ENCODE measurements around the gene ATRNL1.

The ATRNL1 gene

GRCh38 chr10:115654961-115655360 lies 561.8 kb downstream of the ATRNL1 start:
- H3K27ac ChIP-seq (ENCODE audit: low read length) = no peak overlapping the region
- H3K9me3 ChIP-seq (ENCODE audit: control insufficient read depth, low read depth, low read length) = no peaks in the 10 kb centered on the region
- peaks cover 6% of the 10 kb centered on the region for H3K4me1 ChIP-seq (ENCODE audit: control insufficient read depth, low read depth, low read length)
- H3K4me3 ChIP-seq (ENCODE audit: low read length) = no peak overlapping the region
- no peak overlapping the region for H3K9ac ChIP-seq (ENCODE audit: low read length)
- no peaks in the 10 kb centered on the region for H3K36me3 ChIP-seq (ENCODE audit: control insufficient read depth, low read depth, low read length)
- H3K27me3 ChIP-seq (ENCODE audit: control insufficient read depth, insufficient read depth, low read length) = no peaks in the 10 kb centered on the region

- Histone ChIP-seq H3K36me3 (ENCODE audit: control insufficient read depth, low read depth, low read length) (no peaks in the 10 kb centered on the region), H3K9me3 (ENCODE audit: control insufficient read depth, low read depth, low read length) (no peaks in the 10 kb centered on the region), H3K4me1 (ENCODE audit: control insufficient read depth, low read depth, low read length) (peaks cover 6% of the 10 kb centered on the region), H3K4me3 (ENCODE audit: low read length) (no peak overlapping the region), H3K27me3 (ENCODE audit: control insufficient read depth, insufficient read depth, low read length) (no peaks in the 10 kb centered on the region), H3K27ac (ENCODE audit: low read length) (no peak overlapping the region), H3K9ac (ENCODE audit: low read length) (no peak overlapping the region)
Observed at GRCh38 chr10:115657161-115657860, 564.1 kb downstream of the ATRNL1 start.

GRCh38 chr10:115659616-115660015 lies 566.5 kb downstream of the ATRNL1 start:
- Histone ChIP-seq H3K27me3 (ENCODE audit: control insufficient read depth, insufficient read depth, low read length) (no peaks in the 10 kb centered on the region), H3K27ac (ENCODE audit: low read length) (no peak overlapping the region), H3K9me3 (ENCODE audit: control insufficient read depth, low read depth, low read length) (no peaks in the 10 kb centered on the region), H3K9ac (ENCODE audit: low read length) (no peak overlapping the region), H3K4me1 (ENCODE audit: control insufficient read depth, low read depth, low read length) (no peaks in the 10 kb centered on the region), H3K36me3 (ENCODE audit: control insufficient read depth, low read depth, low read length) (no peaks in the 10 kb centered on the region), H3K4me3 (ENCODE audit: low read length) (no peak overlapping the region)

- no peak overlapping the region for H3K9ac ChIP-seq (ENCODE audit: low read length)
- no peaks in the 10 kb centered on the region for H3K4me1 ChIP-seq (ENCODE audit: control insufficient read depth, low read depth, low read length)
- no peak overlapping the region for H3K27ac ChIP-seq (ENCODE audit: low read length)
- no peaks in the 10 kb centered on the region for H3K9me3 ChIP-seq (ENCODE audit: control insufficient read depth, low read depth, low read length)
- no peak overlapping the region for H3K4me3 ChIP-seq (ENCODE audit: low read length)
- H3K36me3 ChIP-seq (ENCODE audit: control insufficient read depth, low read depth, low read length) = no peaks in the 10 kb centered on the region
- H3K27me3 ChIP-seq (ENCODE audit: control insufficient read depth, insufficient read depth, low read length) = no peaks in the 10 kb centered on the region
Observed at GRCh38 chr10:115660391-115660790, 567.2 kb downstream of the ATRNL1 start.

- Histone ChIP-seq H3K4me3 (ENCODE audit: low read length) (no peak overlapping the region), H3K9me3 (ENCODE audit: control insufficient read depth, low read depth, low read length) (no peaks in the 10 kb centered on the region), H3K36me3 (ENCODE audit: control insufficient read depth, low read depth, low read length) (no peaks in the 10 kb centered on the region), H3K4me1 (ENCODE audit: control insufficient read depth, low read depth, low read length) (no peaks in the 10 kb centered on the region), H3K27ac (ENCODE audit: low read length) (no peak overlapping the region), H3K27me3 (ENCODE audit: control insufficient read depth, insufficient read depth, low read length) (no peaks in the 10 kb centered on the region), H3K9ac (ENCODE audit: low read length) (no peak overlapping the region)
Observed at GRCh38 chr10:115662422-115662821, 569.3 kb downstream of the ATRNL1 start.

GRCh38 chr10:115665549-115665948 lies 572.4 kb downstream of the ATRNL1 start:
- Histone ChIP-seq H3K4me3 (ENCODE audit: low read length) (no peak overlapping the region), H3K27me3 (ENCODE audit: control insufficient read depth, insufficient read depth, low read length) (no peaks in the 10 kb centered on the region), H3K9ac (ENCODE audit: low read length) (no peak overlapping the region), H3K9me3 (ENCODE audit: control insufficient read depth, low read depth, low read length) (no peaks in the 10 kb centered on the region), H3K36me3 (ENCODE audit: control insufficient read depth, low read depth, low read length) (no peaks in the 10 kb centered on the region), H3K27ac (ENCODE audit: low read length) (no peak overlapping the region), H3K4me1 (ENCODE audit: control insufficient read depth, low read depth, low read length) (no peaks in the 10 kb centered on the region)

- Histone ChIP-seq H3K4me3 (ENCODE audit: low read length) (no peak overlapping the region), H3K9ac (ENCODE audit: low read length) (no peak overlapping the region), H3K27me3 (ENCODE audit: control insufficient read depth, insufficient read depth, low read length) (no peaks in the 10 kb centered on the region), H3K36me3 (ENCODE audit: control insufficient read depth, low read depth, low read length) (no peaks in the 10 kb centered on the region), H3K9me3 (ENCODE audit: control insufficient read depth, low read depth, low read length) (no peaks in the 10 kb centered on the region), H3K27ac (ENCODE audit: low read length) (no peak overlapping the region), H3K4me1 (ENCODE audit: control insufficient read depth, low read depth, low read length) (no peaks in the 10 kb centered on the region)
Observed at GRCh38 chr10:115674496-115674895, 581.3 kb downstream of the ATRNL1 start.

GRCh38 chr10:115696747-115697146 lies 603.6 kb downstream of the ATRNL1 start:
- Histone ChIP-seq H3K4me1 (ENCODE audit: control insufficient read depth, low read depth, low read length) (no peaks in the 10 kb centered on the region), H3K9me3 (ENCODE audit: control insufficient read depth, low read depth, low read length) (no peaks in the 10 kb centered on the region), H3K9ac (ENCODE audit: low read length) (no peak overlapping the region), H3K36me3 (ENCODE audit: control insufficient read depth, low read depth, low read length) (no peaks in the 10 kb centered on the region), H3K27ac (ENCODE audit: low read length) (no peak overlapping the region), H3K27me3 (ENCODE audit: control insufficient read depth, insufficient read depth, low read length) (no peaks in the 10 kb centered on the region), H3K4me3 (ENCODE audit: low read length) (no peak overlapping the region)

GRCh38 chr10:115706026-115706425 lies 612.9 kb downstream of the ATRNL1 start:
- H3K9ac ChIP-seq (ENCODE audit: low read length) = no peak overlapping the region
- no peaks in the 10 kb centered on the region for H3K36me3 ChIP-seq (ENCODE audit: control insufficient read depth, low read depth, low read length)
- no peak overlapping the region for H3K4me3 ChIP-seq (ENCODE audit: low read length)
- no peaks in the 10 kb centered on the region for H3K9me3 ChIP-seq (ENCODE audit: control insufficient read depth, low read depth, low read length)
- no peaks in the 10 kb centered on the region for H3K4me1 ChIP-seq (ENCODE audit: control insufficient read depth, low read depth, low read length)
- no peaks in the 10 kb centered on the region for H3K27me3 ChIP-seq (ENCODE audit: control insufficient read depth, insufficient read depth, low read length)
- H3K27ac ChIP-seq (ENCODE audit: low read length) = no peak overlapping the region

- no peaks in the 10 kb centered on the region for H3K36me3 ChIP-seq (ENCODE audit: control insufficient read depth, low read depth, low read length)
- no peak overlapping the region for H3K4me3 ChIP-seq (ENCODE audit: low read length)
- no peaks in the 10 kb centered on the region for H3K9me3 ChIP-seq (ENCODE audit: control insufficient read depth, low read depth, low read length)
- H3K9ac ChIP-seq (ENCODE audit: low read length) = no peak overlapping the region
- H3K27me3 ChIP-seq (ENCODE audit: control insufficient read depth, insufficient read depth, low read length) = no peaks in the 10 kb centered on the region
- no peak overlapping the region for H3K27ac ChIP-seq (ENCODE audit: low read length)
- H3K4me1 ChIP-seq (ENCODE audit: control insufficient read depth, low read depth, low read length) = no peaks in the 10 kb centered on the region
Observed at GRCh38 chr10:115706488-115707076, 613.4 kb downstream of the ATRNL1 start.

GRCh38 chr10:115710136-115710535 lies 617.0 kb downstream of the ATRNL1 start:
- no peaks in the 10 kb centered on the region for H3K9me3 ChIP-seq (ENCODE audit: control insufficient read depth, low read depth, low read length)
- H3K4me1 ChIP-seq (ENCODE audit: control insufficient read depth, low read depth, low read length) = no peaks in the 10 kb centered on the region
- H3K27me3 ChIP-seq (ENCODE audit: control insufficient read depth, insufficient read depth, low read length) = no peaks in the 10 kb centered on the region
- H3K9ac ChIP-seq (ENCODE audit: low read length) = no peak overlapping the region
- H3K27ac ChIP-seq (ENCODE audit: low read length) = no peak overlapping the region
- H3K36me3 ChIP-seq (ENCODE audit: control insufficient read depth, low read depth, low read length) = no peaks in the 10 kb centered on the region
- H3K4me3 ChIP-seq (ENCODE audit: low read length) = no peak overlapping the region

GRCh38 chr10:115711306-115711705 lies 618.1 kb downstream of the ATRNL1 start:
- Histone ChIP-seq H3K27ac (ENCODE audit: low read length) (no peak overlapping the region), H3K9me3 (ENCODE audit: control insufficient read depth, low read depth, low read length) (no peaks in the 10 kb centered on the region), H3K27me3 (ENCODE audit: control insufficient read depth, insufficient read depth, low read length) (no peaks in the 10 kb centered on the region), H3K36me3 (ENCODE audit: control insufficient read depth, low read depth, low read length) (no peaks in the 10 kb centered on the region), H3K9ac (ENCODE audit: low read length) (no peak overlapping the region), H3K4me1 (ENCODE audit: control insufficient read depth, low read depth, low read length) (no peaks in the 10 kb centered on the region), H3K4me3 (ENCODE audit: low read length) (no peak overlapping the region)
